Lower lobe of right lung (tissue), 2 donors: ENCODE data around the gene CASP7. TPM values are rescaled to one million over a fixed set of nuclear protein-coding genes. Genes with fewer than 3 reads are reported as not detected.

Source experiments
- ATAC-seq, 2 donors: fragments of 200-7000 bp; cut with Tn5 transposase; one replicate each; pipeline ENCODE4 v1.9.1; 2020 to 2022; ENCODE audit warnings: mild to moderate bottlenecking in 2 of 2, moderate library complexity in 2 of 2
- DNase-seq: peaks from one replicate; pipeline ENCODE4 v3.0.0-alpha.2; 2020
- H3K27ac ChIP-seq: fragments of 200-600 bp; one replicate; pipeline ENCODE4 v1.8.0; 2022
- H3K27me3 ChIP-seq: fragments of 200-600 bp; one replicate; pipeline ENCODE4 v1.8.0; 2022; ENCODE audit warnings: low read depth
- H3K36me3 ChIP-seq: fragments of 200-600 bp; one replicate; pipeline ENCODE4 v1.8.0; 2022; ENCODE audit warnings: mild to moderate bottlenecking
- H3K4me1 ChIP-seq: fragments of 200-600 bp; one replicate; pipeline ENCODE4 v1.8.0; 2022
- H3K4me3 ChIP-seq: fragments of 200-600 bp; one replicate; pipeline ENCODE4 v1.8.0; 2022; ENCODE audit warnings: mild to moderate bottlenecking
- H3K9me3 ChIP-seq: fragments of 200-600 bp; one replicate; pipeline ENCODE4 v1.8.0; 2022
- intact Hi-C: fragments of 100-400 bp; cut with DNase I; formaldehyde crosslinking; loops from one replicate; pipeline ENCODE4 v1.11.0; 2022
- total RNA-seq: library from RNA; stranded (reverse); fragmentation: NEBNext Ultra II Directional; extraction: Animal tissue kit (Norgen Biotek cat#: 25700); gene quantifications from one replicate; pipeline ENCODE4 v1.2.1, GENCODE V29; 2021
- TF ChIP-seq, protein P1 (sequence below): fragments of 200-600 bp; IDR thresholded peaks from one replicate; pipeline ENCODE4 v1.8.0; 2022; ENCODE audit warnings: antibody characterized with exemption, mild to moderate bottlenecking
- donor health status: DM: no; HTN: yes; CAD: no; lungs with severe emphysema.

The CASP7 gene
- total RNA-seq, 1 donor from 2014 or later: 36.3 TPM

GRCh38 chr10:113720386-113720785, 40.7 kb downstream of the CASP7 start:
- TF ChIP-seq, protein P1, sequence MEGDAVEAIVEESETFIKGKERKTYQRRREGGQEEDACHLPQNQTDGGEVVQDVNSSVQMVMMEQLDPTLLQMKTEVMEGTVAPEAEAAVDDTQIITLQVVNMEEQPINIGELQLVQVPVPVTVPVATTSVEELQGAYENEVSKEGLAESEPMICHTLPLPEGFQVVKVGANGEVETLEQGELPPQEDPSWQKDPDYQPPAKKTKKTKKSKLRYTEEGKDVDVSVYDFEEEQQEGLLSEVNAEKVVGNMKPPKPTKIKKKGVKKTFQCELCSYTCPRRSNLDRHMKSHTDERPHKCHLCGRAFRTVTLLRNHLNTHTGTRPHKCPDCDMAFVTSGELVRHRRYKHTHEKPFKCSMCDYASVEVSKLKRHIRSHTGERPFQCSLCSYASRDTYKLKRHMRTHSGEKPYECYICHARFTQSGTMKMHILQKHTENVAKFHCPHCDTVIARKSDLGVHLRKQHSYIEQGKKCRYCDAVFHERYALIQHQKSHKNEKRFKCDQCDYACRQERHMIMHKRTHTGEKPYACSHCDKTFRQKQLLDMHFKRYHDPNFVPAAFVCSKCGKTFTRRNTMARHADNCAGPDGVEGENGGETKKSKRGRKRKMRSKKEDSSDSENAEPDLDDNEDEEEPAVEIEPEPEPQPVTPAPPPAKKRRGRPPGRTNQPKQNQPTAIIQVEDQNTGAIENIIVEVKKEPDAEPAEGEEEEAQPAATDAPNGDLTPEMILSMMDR: no peak
- intact Hi-C loops: no loop called here
- Histone ChIP-seq H3K27ac (no peak overlapping the region), H3K4me1 (no peaks in the 10 kb centered on the region), H3K36me3 (peaks cover 75% of the 10 kb centered on the region), H3K4me3 (no peak overlapping the region), H3K9me3 (no peaks in the 10 kb centered on the region), H3K27me3 (no peaks in the 10 kb centered on the region)
- ATAC-seq: no peak
- DNase-seq: no peak

DNA sequence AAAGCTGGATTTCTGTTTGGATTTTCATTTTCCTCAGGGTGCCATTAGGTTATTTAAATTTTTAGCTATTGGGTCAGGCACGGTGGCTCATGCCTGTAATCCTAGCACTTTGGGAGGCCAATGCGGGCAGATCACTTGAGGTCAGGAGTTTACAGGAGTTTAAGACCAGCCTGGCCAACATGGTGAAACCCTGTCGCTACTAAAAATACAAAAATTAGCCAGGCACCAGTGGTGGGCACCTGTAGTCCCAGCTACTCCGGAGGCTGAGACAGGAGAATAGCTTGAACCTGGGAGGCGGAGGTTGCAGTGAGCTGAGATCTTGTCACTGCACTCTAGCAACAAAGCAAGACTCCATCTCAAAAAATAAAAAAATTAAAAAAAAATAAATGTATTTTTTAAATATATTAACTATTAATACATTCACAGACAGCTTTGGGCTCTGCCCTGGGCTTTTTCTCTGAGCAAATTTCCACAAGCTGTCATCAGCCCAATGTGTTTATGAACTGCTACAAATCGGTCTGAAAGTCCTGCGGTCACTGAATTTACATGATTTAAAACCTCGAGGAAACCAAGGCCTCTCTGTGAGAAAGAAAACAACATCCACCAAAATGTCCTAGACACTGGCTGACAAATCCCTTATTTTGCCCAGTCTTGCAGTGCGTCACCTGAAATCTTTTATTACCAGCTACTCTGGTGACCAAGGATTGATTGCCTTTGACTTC, 52.6 kb downstream of the CASP7 start:
- H3K36me3 ChIP-seq: peaks cover 38% of the 10 kb centered on the region
- TF ChIP-seq, protein P1: no peak
- intact Hi-C loops: no loop called here
- H3K9me3 ChIP-seq: no peaks in the 10 kb centered on the region
- DNase-seq (no peak), ATAC-seq (no peak)
- no peaks in the 10 kb centered on the region for H3K27me3 ChIP-seq
- no peak overlapping the region for H3K27ac ChIP-seq
- no peak overlapping the region for H3K4me3 ChIP-seq
- peaks cover 8% of the 10 kb centered on the region for H3K4me1 ChIP-seq

DNA sequence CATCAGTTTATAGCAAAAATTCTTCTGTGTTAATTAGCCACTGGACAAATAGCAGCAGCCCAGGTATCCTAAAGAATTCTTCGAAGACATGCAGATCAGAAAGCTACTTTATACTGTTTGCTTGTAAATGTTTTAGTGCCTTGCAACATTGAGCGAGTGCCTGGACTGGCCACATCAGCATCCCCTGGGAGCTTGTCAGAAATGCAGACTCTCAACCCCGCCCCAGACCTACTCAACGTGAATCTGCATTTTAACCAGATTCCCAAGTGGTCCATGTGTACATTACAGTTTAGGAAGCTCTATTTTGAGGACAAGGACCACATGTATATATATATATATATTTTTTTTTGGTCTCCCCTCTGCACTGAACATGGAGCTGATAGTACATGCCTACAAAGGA, 53.3 kb downstream of the CASP7 start:
- intact Hi-C loops: no loop called here
- ATAC-seq (no peak), DNase-seq (no peak)
- Histone ChIP-seq H3K27me3 (no peaks in the 10 kb centered on the region), H3K9me3 (no peaks in the 10 kb centered on the region), H3K27ac (no peak overlapping the region), H3K4me1 (peaks cover 8% of the 10 kb centered on the region), H3K4me3 (no peak overlapping the region), H3K36me3 (peaks cover 32% of the 10 kb centered on the region)
- TF ChIP-seq, protein P1: no peak

- no peak for ATAC-seq
- Histone ChIP-seq H3K9me3 (no peaks in the 10 kb centered on the region), H3K4me1 (peaks cover 8% of the 10 kb centered on the region), H3K27me3 (no peaks in the 10 kb centered on the region), H3K27ac (no peak overlapping the region), H3K36me3 (peaks cover 25% of the 10 kb centered on the region), H3K4me3 (no peak overlapping the region)
- intact Hi-C loops: no loop called here
- no peak for DNase-seq
- TF ChIP-seq, protein P1: no peak
These were observed 53.9 kb downstream of the CASP7 start for GRCh38 chr10:113733635-113734034.

DNA sequence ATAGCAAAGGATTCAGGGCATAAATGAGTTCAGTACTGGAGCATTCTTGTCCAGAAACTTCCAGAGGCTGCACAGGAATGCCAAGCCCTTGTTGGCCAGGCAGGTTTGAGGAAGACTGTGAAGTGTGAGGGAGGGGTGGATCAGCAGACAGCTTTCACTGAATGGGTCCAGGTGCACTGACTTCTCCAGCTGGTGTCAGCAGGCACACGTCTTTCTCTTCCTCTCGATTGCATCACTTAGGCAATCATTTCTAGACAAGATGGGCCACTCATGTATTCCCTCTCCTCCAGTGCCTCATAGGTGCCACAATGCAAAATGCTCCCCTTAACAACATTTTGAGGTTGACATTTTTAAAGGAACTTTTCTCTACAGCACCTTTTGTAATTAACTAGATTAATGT, 56.2 kb downstream of the CASP7 start:
- ATAC-seq (peak; percentile 29 to 57), DNase-seq (no peak)
- TF ChIP-seq, protein P1: no peak
- H3K4me1 ChIP-seq: peaks cover 8% of the 10 kb centered on the region
- intact Hi-C loops: no loop called here
- H3K36me3 ChIP-seq: peaks cover 5% of the 10 kb centered on the region
- no peak overlapping the region for H3K4me3 ChIP-seq
- H3K9me3 ChIP-seq: no peaks in the 10 kb centered on the region
- H3K27me3 ChIP-seq: no peaks in the 10 kb centered on the region
- H3K27ac ChIP-seq: no peak overlapping the region
